ENCODE measurements around the gene HIF3A. TPM values are rescaled to one million over a fixed set of nuclear protein-coding genes. Genes with fewer than 3 reads are reported as not detected.

HIF3A gene
- total RNA-seq, 2 donors from 2014 or later: 41.6 to 71.9 TPM

DNA sequence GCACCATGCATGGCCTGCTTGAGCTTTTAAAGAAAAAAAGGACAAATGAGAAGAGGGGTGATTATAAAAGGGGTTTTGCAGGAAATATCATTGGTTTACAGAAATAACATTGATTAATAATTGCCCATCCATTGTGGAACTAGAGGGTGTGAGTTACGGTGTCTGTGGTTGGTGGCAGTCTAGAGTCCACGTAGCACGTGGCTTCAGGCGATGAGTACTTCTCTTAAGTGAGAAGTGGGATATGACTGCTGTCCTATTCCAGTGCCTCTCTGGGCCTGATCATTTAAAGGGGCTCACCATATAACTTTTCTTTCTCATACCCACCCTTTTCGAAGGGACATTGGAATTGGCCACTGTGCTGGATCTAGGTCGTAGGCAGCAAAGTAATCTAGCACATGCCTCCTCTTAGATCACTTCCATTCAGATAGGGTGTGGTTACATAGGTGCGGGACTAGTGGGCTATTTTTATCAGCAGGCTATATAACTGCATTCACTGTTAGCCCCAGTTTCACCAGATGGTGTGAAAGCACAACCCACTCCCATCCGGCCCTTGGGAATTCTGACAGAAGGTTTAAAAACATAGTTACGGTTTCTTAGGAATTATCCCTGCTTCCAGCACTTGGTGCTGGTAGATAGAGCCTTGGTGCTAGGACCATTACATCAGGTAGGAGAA, 69.9 kb downstream of the HIF3A start:
- no peak overlapping the region for H3K9ac ChIP-seq (ENCODE audit: extremely low read depth, low read length, poor library complexity, severe bottlenecking)
- no peaks in the 10 kb centered on the region for H3K4me1 ChIP-seq (ENCODE audit: control insufficient read depth, insufficient read depth, low read length)
- Mint-ChIP-seq H3K27me3 (ENCODE audit: insufficient read depth) (no peaks in the 10 kb centered on the region), H3K4me1 (peaks cover 1% of the 10 kb centered on the region), H3K27ac (no peak overlapping the region), H3K4me3 (no peak overlapping the region), H3K36me3 (ENCODE audit: low read depth) (peaks cover 38% of the 10 kb centered on the region), H3K9me3 (no peaks in the 10 kb centered on the region)
- DNase-seq: no peak
- no peak overlapping the region for H3K4me3 ChIP-seq (ENCODE audit: low read length)
- peaks cover 62% of the 10 kb centered on the region for H3K36me3 ChIP-seq (ENCODE audit: control insufficient read depth, insufficient read depth, low read length)
- H3K27me3 ChIP-seq (ENCODE audit: control insufficient read depth, insufficient read depth, low read length, poor library complexity, severe bottlenecking): no peaks in the 10 kb centered on the region
- TF ChIP-seq CTCF (conservative IDR thresholded peaks at IDR 0.05): no peak
- 93 to 96% methylated on average over 5 to 9 of the region's 9 CpGs for WGBS, 2 experiments (ENCODE audit: insufficient coverage in 1 of 2, insufficient read length in 1 of 2)
- H3K27ac ChIP-seq (ENCODE audit: low read depth, low read length): no peak overlapping the region
- H3K9me3 ChIP-seq (ENCODE audit: control insufficient read depth, low read length): no peaks in the 10 kb centered on the region

- Mint-ChIP-seq H3K36me3 (ENCODE audit: low read depth) (peaks cover 33% of the 10 kb centered on the region), H3K4me1 (peaks cover 7% of the 10 kb centered on the region), H3K27me3 (ENCODE audit: insufficient read depth) (no peaks in the 10 kb centered on the region), H3K27ac (no peak overlapping the region), H3K4me3 (no peak overlapping the region), H3K9me3 (no peaks in the 10 kb centered on the region)
- Histone ChIP-seq H3K36me3 (ENCODE audit: control insufficient read depth, insufficient read depth, low read length) (peaks cover 61% of the 10 kb centered on the region), H3K4me3 (ENCODE audit: low read length) (no peak overlapping the region), H3K4me1 (ENCODE audit: control insufficient read depth, insufficient read depth, low read length) (peaks cover 3% of the 10 kb centered on the region), H3K27me3 (ENCODE audit: control insufficient read depth, insufficient read depth, low read length, poor library complexity, severe bottlenecking) (no peaks in the 10 kb centered on the region), H3K9me3 (ENCODE audit: control insufficient read depth, low read length) (no peaks in the 10 kb centered on the region), H3K9ac (ENCODE audit: extremely low read depth, low read length, poor library complexity, severe bottlenecking) (no peak overlapping the region), H3K27ac (ENCODE audit: low read depth, low read length) (no peak overlapping the region)
- 73 to 93% methylated on average over 3 to 4 of the region's 5 CpGs for WGBS, 2 experiments (ENCODE audit: insufficient coverage in 1 of 2, insufficient read length in 1 of 2)
- no peak for TF ChIP-seq CTCF (conservative IDR thresholded peaks at IDR 0.05)
- no peak for DNase-seq
These were observed 70.6 kb downstream of the HIF3A start for GRCh38 chr19:46367426-46367825.

GRCh38 chr19:46368116-46368515, 71.3 kb downstream of the HIF3A start:
- no peaks in the 10 kb centered on the region for H3K9me3 Mint-ChIP-seq
- no peaks in the 10 kb centered on the region for H3K27me3 ChIP-seq (ENCODE audit: control insufficient read depth, insufficient read depth, low read length, poor library complexity, severe bottlenecking)
- H3K27me3 Mint-ChIP-seq (ENCODE audit: insufficient read depth): no peaks in the 10 kb centered on the region
- no peak for DNase-seq
- H3K9ac ChIP-seq (ENCODE audit: extremely low read depth, low read length, poor library complexity, severe bottlenecking): no peak overlapping the region
- H3K4me1 Mint-ChIP-seq: peaks cover 13% of the 10 kb centered on the region
- peaks cover 9% of the 10 kb centered on the region for H3K4me1 ChIP-seq (ENCODE audit: control insufficient read depth, insufficient read depth, low read length)
- no peak for TF ChIP-seq CTCF (conservative IDR thresholded peaks at IDR 0.05)
- no peak overlapping the region for H3K27ac ChIP-seq (ENCODE audit: low read depth, low read length)
- no peaks in the 10 kb centered on the region for H3K9me3 ChIP-seq (ENCODE audit: control insufficient read depth, low read length)
- no peak overlapping the region for H3K4me3 ChIP-seq (ENCODE audit: low read length)
- H3K36me3 Mint-ChIP-seq (ENCODE audit: low read depth): peaks cover 33% of the 10 kb centered on the region
- H3K27ac Mint-ChIP-seq: no peak overlapping the region
- 95 to 96% methylated on average over 4 to 7 of the region's 7 CpGs for WGBS, 2 experiments (ENCODE audit: insufficient coverage in 1 of 2, insufficient read length in 1 of 2)
- peaks cover 61% of the 10 kb centered on the region for H3K36me3 ChIP-seq (ENCODE audit: control insufficient read depth, insufficient read depth, low read length)
- no peak overlapping the region for H3K4me3 Mint-ChIP-seq

Measured in endodermal cell (in vitro differentiated cells).